BJ (cell line): ENCODE results near the gene NDFIP2. TPM values are rescaled to one million over a fixed set of nuclear protein-coding genes. Genes with fewer than 3 reads are reported as not detected.

Experiments
- CTCF ChIA-PET: fragments of 350-600 bp; formaldehyde crosslinking; extraction: SDS; loops from one replicate; lab custom pipeline; 2021; ENCODE audit warnings: antibody characterized with exemption, inconsistent platforms; lab: Yijun Ruan, JAX
- POLR2A ChIA-PET: fragments of 300-600 bp; sonication (Branson Sonifier 250); formaldehyde crosslinking; extraction: SDS; loops from one replicate; lab custom pipeline; 2021; ENCODE audit warnings: antibody characterized with exemption; lab: Charles Lee
- DNase-seq: peaks from one replicate; pipeline ENCODE4 v3.0.0-alpha.2; 2011; ENCODE audit warnings: low read depth
- H3K27me3 ChIP-seq: 2 replicates; pipeline ENCODE4 v1.6.0; 2011; ENCODE audit warnings: low read length; ENCODE audit not compliant: control insufficient read depth, insufficient read depth
- H3K36me3 ChIP-seq: 2 replicates; pipeline ENCODE4 v1.5.1; 2011; ENCODE audit warnings: low read length; ENCODE audit not compliant: control insufficient read depth, insufficient read depth
- H3K4me3 ChIP-seq: 2 replicates; pipeline ENCODE4 v1.5.1; 2011; ENCODE audit warnings: low read depth, mild to moderate bottlenecking, control low read depth, low read length
- polyA plus RNA-seq: library from polyadenylated mRNA; depleted of rRNA; stranded (reverse); fragments of >200 nt; gene quantifications from 2 replicates; pipeline ENCODE4 v1.2.3, GENCODE V29; 2011
- TF ChIP-seq, protein P1 (sequence below): IDR thresholded peaks from 2 replicates; pipeline ENCODE4 v1.5.1; 2011; ENCODE audit warnings: low read depth, mild to moderate bottlenecking, control low read depth, inconsistent platforms, low read length, moderate library complexity; ENCODE audit not compliant: insufficient read depth

The NDFIP2 gene
- polyA plus RNA-seq, 1 experiment: 53.8 TPM

DNA sequence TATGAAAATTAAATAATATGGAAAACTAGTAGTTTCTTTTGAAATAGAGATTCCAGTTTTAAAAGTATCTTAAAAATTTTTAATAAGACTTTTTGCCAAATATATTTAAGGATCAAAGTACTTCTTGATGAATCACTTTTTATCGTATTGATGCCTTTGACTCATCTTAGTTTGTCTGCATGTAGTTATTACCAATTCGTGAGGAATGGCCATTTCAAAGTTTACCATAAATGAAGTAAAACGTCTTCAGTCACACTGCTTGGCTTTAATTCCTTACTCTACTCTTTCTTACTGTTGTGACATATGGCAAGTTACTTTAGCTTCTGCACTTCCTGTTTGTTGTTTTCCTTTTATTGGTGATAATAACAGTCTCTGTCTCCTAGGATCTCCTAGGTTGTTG lies 38.3 kb downstream of the NDFIP2 start:
- Histone ChIP-seq H3K36me3 (peaks cover 3% of the 10 kb centered on the region; the same call in 1 of the 2 replicates), H3K27me3 (no peaks in the 10 kb centered on the region), H3K4me3 (no peak overlapping the region)
- POLR2A ChIA-PET: no interaction called here
- DNase-seq: no peak
- TF ChIP-seq, protein P1, sequence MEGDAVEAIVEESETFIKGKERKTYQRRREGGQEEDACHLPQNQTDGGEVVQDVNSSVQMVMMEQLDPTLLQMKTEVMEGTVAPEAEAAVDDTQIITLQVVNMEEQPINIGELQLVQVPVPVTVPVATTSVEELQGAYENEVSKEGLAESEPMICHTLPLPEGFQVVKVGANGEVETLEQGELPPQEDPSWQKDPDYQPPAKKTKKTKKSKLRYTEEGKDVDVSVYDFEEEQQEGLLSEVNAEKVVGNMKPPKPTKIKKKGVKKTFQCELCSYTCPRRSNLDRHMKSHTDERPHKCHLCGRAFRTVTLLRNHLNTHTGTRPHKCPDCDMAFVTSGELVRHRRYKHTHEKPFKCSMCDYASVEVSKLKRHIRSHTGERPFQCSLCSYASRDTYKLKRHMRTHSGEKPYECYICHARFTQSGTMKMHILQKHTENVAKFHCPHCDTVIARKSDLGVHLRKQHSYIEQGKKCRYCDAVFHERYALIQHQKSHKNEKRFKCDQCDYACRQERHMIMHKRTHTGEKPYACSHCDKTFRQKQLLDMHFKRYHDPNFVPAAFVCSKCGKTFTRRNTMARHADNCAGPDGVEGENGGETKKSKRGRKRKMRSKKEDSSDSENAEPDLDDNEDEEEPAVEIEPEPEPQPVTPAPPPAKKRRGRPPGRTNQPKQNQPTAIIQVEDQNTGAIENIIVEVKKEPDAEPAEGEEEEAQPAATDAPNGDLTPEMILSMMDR: no peak
- CTCF ChIA-PET: no interaction called here

DNA sequence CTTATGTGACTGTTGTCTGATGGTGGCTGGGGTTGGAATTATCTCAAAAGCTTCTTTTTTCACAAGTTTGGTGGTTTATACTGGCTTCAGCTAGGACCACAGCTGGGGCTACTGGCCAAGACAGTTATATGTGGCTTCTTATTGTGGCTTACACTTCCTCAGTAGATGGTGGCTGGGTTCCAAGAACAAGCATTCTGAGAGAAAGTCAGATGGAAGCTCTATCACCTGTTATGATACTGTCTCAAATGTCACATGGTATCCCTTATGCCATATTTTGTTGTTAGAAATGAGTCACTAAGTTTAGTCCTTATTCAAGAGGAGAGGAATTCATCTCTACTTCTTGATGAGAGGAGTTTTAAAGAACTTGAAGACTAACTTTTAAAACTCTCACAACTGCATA lies 41.6 kb downstream of the NDFIP2 start:
- CTCF ChIA-PET: no interaction called here
- DNase-seq: no peak

DNA sequence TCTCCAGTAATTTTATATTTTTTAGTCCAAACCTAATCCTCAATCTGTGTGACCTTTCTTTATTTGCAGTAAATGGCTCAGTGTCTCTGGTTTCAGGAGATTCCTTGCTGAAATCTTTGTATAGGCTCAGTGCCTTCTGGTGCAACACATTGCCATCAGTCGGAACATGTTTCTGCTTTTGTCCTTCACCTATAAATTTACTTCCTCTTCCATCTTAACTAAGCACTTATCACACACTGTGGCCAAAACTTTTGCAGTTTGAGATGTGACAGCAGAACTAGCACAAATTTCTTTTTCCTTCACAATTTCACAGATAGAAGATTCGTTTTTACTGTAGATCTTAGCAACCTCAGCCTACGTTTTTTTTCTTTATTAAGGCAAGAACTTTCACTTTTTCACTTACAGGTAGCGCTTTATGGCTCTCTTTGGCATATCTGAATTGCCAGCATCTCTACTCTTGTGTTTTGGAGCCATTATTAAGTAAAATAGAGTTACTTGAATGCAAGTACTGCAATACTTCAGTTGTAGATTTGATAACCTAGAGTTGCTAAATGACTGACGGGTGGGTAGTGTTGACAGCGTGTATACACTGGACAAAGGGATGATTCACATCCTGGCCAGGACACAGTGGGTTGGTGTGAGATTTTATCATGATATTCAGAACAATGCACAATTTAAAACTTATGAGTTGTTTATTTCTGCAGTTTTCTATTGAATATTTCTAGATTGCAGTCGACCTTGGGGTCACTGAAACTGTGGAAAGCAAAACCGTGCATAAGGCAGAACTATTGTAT lies 44.3 kb downstream of the NDFIP2 start:
- Histone ChIP-seq H3K36me3 (peaks cover 4% of the 10 kb centered on the region; the same call in 1 of the 2 replicates), H3K4me3 (no peak overlapping the region), H3K27me3 (no peaks in the 10 kb centered on the region)
- DNase-seq: no peak
- ChIA-PET POLR2A (no interaction called here), CTCF (interaction anchor here (0.9 kb wide), 1 partner anchor 9 kb away, joined by 3 read pairs; no protein-coding TSS in a partner anchor)
- TF ChIP-seq, protein P1: no peak

More for the DNA sequence above, 41.6 kb downstream of the NDFIP2 start:
- Histone ChIP-seq H3K4me3 (no peak overlapping the region), H3K36me3 (peaks cover 4% of the 10 kb centered on the region; the same call in 1 of the 2 replicates), H3K27me3 (no peaks in the 10 kb centered on the region)
- TF ChIP-seq, protein P1: no peak
- POLR2A ChIA-PET: no interaction called here

DNA sequence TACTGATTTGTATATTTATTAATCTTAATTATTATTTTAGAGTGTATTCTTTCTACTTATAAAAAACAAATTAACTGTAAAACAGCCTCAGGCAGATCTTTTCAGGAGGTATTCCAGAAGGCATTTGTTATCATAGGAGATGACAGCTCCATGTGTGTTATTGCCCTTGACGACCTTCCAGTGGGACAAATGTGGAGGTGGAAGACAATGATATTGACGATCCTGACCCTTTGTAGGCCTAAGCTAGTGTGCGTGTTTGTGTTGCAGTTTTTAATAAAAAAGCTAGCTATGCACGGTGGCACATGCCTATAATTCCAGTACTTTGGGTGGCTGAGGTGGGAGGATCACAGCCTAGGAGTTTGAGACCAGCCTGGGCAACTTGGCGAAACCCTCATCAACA lies 46.7 kb downstream of the NDFIP2 start:
- H3K27me3 ChIP-seq: no peaks in the 10 kb centered on the region
- H3K4me3 ChIP-seq: no peak overlapping the region
- ChIA-PET POLR2A (no interaction called here), CTCF (no interaction called here)
- TF ChIP-seq, protein P1: no peak
- DNase-seq: no peak
- H3K36me3 ChIP-seq: peaks cover 4% of the 10 kb centered on the region; the same call in 1 of the 2 replicates

DNA sequence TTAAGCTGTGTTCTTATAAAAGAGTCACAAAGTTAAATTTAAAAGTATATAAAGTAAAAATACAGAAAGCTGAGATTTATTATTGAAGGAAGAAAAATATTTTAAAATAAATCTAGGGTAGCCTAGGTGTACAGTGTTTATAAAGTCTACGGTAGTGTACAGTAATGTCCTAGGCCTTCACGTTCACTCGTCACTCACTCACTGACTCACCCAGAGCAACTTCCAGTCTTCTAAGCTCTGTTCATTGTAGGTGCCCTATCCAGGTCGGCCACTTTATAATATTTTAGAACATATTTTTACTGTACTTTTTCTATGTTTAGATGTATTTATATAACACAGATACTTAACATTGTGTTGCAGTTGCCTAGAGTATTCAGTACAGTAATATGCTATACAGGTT lies 47.4 kb downstream of the NDFIP2 start:
- Histone ChIP-seq H3K27me3 (no peaks in the 10 kb centered on the region), H3K36me3 (peaks cover 4% of the 10 kb centered on the region; the same call in 1 of the 2 replicates), H3K4me3 (no peak overlapping the region)
- POLR2A ChIA-PET: no interaction called here
- TF ChIP-seq, protein P1: no peak
- no peak for DNase-seq
- CTCF ChIA-PET: interaction anchor here (1.4 kb wide), 1 partner anchor 104 kb away, joined by 3 read pairs; no protein-coding TSS in a partner anchor
